HepG2 (cell line): ENCODE data around the gene PRIMA1. TPM values are rescaled to one million over a fixed set of nuclear protein-coding genes. Genes with fewer than 3 reads are reported as not detected.

ENCODE experiments used
- KLF11 ChIP-seq: IDR thresholded peaks from 2 replicates; pipeline ENCODE4 v1.6.1; 2016; ENCODE audit warnings: missing compliant biosample characterization
- MED1 ChIP-seq: sonication (generic); formaldehyde crosslinking; IDR thresholded peaks from 2 replicates; pipeline ENCODE4 v1.4.0; 2020; ENCODE audit warnings: missing genetic modification reagents
- MIER2 ChIP-seq: IDR thresholded peaks from 2 replicates; pipeline ENCODE4 v1.6.1; 2016; ENCODE audit warnings: missing biosample characterization, missing genetic modification reagents
- MXD4 ChIP-seq: IDR thresholded peaks from 2 replicates; pipeline ENCODE4 v1.6.1; 2016; ENCODE audit warnings: mild to moderate bottlenecking, missing biosample characterization, missing genetic modification reagents
- NCOA2 ChIP-seq: sonication (generic); formaldehyde crosslinking; IDR thresholded peaks from 2 replicates; pipeline ENCODE4 v1.8.0; 2022; ENCODE audit warnings: inconsistent platforms
- PAX8 ChIP-seq: sonication (generic); formaldehyde crosslinking; IDR thresholded peaks from 2 replicates; pipeline ENCODE4 v1.8.0; 2022; ENCODE audit warnings: mild to moderate bottlenecking, missing genetic modification reagents, borderline replicate concordance
- PHF5A ChIP-seq: IDR thresholded peaks from one replicate; pipeline ENCODE4 v1.6.1; 2018; ENCODE audit warnings: low read depth, missing genetic modification reagents; ENCODE audit not compliant: unreplicated experiment
- PRMT3 ChIP-seq: sonication (generic); formaldehyde crosslinking; IDR thresholded peaks from 2 replicates; pipeline ENCODE4 v1.8.1; 2022; ENCODE audit warnings: low read depth, mild to moderate bottlenecking, moderate library complexity, missing genetic modification reagents, borderline replicate concordance
- SIN3B ChIP-seq: fragments of 150-350 bp; IDR thresholded peaks from 2 replicates; pipeline ENCODE4 v1.6.1; 2014; ENCODE audit warnings: low read length
- ZNF234 ChIP-seq: sonication (generic); formaldehyde crosslinking; conservative IDR thresholded peaks from 2 replicates; pipeline ENCODE4 v1.5.1; 2020; ENCODE audit warnings: mild to moderate bottlenecking, missing genetic modification reagents
- ZNF251 ChIP-seq: sonication (generic); formaldehyde crosslinking; IDR thresholded peaks from 2 replicates; pipeline ENCODE4 v1.9.0; 2021; ENCODE audit warnings: mild to moderate bottlenecking, missing genetic modification reagents
- ZNF331 ChIP-seq: sonication (generic); formaldehyde crosslinking; IDR thresholded peaks from 2 replicates; pipeline ENCODE4 v1.4.0; 2020; ENCODE audit warnings: missing genetic modification reagents
- ZNF468 ChIP-seq: sonication (generic); formaldehyde crosslinking; IDR thresholded peaks from 2 replicates; pipeline ENCODE4 v1.8.0; 2022; ENCODE audit warnings: mild to moderate bottlenecking, moderate library complexity, missing genetic modification reagents
- polyA plus RNA-seq, 8 experiments: library from polyadenylated mRNA; depleted of rRNA in 3 of 8; stranded (reverse) in 7 of 8; unstranded in 1 of 8; fragments of >200 nt; fragmentation: Illumina TruSeq in 4 of 8; extraction: Trizol in 4 of 8; gene quantifications; 2 replicates each; pipeline versions ENCODE4 v1.2.1 to v1.2.3, GENCODE V29; 2011 to 2016; ENCODE audit warnings: low read depth in 4 of 8, missing spikeins in 1 of 8, mixed read lengths in 1 of 8; ENCODE audit not compliant: insufficient read depth in 1 of 8
- total RNA-seq, 5 experiments: library from RNA; depleted of rRNA; stranded (reverse); fragments of >200 nt; fragmentation: Illumina TruSeq; extraction: Trizol; gene quantifications; 2 replicates each; pipeline ENCODE4 v1.2.3, GENCODE V29; 2016; ENCODE audit warnings: low read depth in 1 of 5
- TF ChIP-seq, protein P1 (sequence below): sonication (generic); formaldehyde crosslinking; IDR thresholded peaks from 2 replicates; pipeline ENCODE4 v1.5.0; 2020; ENCODE audit warnings: missing genetic modification reagents
- TF ChIP-seq, protein P2 (sequence below): sonication (generic); formaldehyde crosslinking; IDR thresholded peaks from 2 replicates; pipeline ENCODE4 v1.9.0; 2021; ENCODE audit warnings: missing genetic modification reagents, borderline replicate concordance
- TF ChIP-seq, protein P3 (sequence below): sonication (generic); formaldehyde crosslinking; IDR thresholded peaks from 2 replicates; pipeline ENCODE4 v1.4.0; 2020; ENCODE audit warnings: missing genetic modification reagents, borderline replicate concordance
- TF ChIP-seq, protein P4 (sequence below): IDR thresholded peaks from 2 replicates; pipeline ENCODE4 v1.6.1; 2016; ENCODE audit warnings: mild to moderate bottlenecking
- TF ChIP-seq, protein P5 (sequence below): sonication (generic); formaldehyde crosslinking; IDR thresholded peaks from 2 replicates; pipeline ENCODE4 v1.4.0; 2020; ENCODE audit warnings: mild to moderate bottlenecking, missing genetic modification reagents, borderline replicate concordance
- TF ChIP-seq, protein P6 (sequence below): sonication (generic); formaldehyde crosslinking; IDR thresholded peaks from 2 replicates; pipeline ENCODE4 v1.4.0; 2020; ENCODE audit warnings: missing genetic modification reagents

The PRIMA1 gene
- total and polyA plus RNA-seq, 2 of the 13 experiments (the other 11 are each of a cell fraction or from before 2014, with no cell fraction given), result 2.4 to 3.2 TPM

DNA sequence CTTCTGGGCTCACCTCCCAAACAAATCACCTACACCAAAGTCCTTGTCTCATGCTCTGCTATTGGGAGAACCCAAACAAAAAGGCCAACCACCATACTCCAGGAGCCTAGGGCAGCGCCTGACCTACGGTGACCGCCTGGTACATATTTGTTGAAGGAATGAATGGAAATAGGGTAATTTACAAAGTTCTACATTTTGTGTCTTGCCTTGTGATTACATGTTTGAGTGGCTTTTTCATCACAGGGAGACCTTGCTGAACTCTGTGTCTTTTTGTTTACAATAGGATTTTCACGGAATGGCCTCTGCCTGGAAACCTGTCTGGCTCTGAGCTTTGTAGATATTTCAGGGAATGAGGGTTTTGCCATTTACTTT, 11.3 kb upstream of the PRIMA1 start (continued):
- TF ChIP-seq, protein P1, sequence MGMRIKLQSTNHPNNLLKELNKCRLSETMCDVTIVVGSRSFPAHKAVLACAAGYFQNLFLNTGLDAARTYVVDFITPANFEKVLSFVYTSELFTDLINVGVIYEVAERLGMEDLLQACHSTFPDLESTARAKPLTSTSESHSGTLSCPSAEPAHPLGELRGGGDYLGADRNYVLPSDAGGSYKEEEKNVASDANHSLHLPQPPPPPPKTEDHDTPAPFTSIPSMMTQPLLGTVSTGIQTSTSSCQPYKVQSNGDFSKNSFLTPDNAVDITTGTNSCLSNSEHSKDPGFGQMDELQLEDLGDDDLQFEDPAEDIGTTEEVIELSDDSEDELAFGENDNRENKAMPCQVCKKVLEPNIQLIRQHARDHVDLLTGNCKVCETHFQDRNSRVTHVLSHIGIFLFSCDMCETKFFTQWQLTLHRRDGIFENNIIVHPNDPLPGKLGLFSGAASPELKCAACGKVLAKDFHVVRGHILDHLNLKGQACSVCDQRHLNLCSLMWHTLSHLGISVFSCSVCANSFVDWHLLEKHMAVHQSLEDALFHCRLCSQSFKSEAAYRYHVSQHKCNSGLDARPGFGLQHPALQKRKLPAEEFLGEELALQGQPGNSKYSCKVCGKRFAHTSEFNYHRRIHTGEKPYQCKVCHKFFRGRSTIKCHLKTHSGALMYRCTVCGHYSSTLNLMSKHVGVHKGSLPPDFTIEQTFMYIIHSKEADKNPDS (CRISPR knock-in tag), result no peak
- no peak for TF ChIP-seq PHF5A (CRISPR knock-in tag)
- TF ChIP-seq KLF11 (CRISPR knock-in tag), result no peak
- peak; percentile 79; the same call in 1 of the 2 replicates for TF ChIP-seq PAX8 (CRISPR knock-in tag)
- TF ChIP-seq, protein P2, sequence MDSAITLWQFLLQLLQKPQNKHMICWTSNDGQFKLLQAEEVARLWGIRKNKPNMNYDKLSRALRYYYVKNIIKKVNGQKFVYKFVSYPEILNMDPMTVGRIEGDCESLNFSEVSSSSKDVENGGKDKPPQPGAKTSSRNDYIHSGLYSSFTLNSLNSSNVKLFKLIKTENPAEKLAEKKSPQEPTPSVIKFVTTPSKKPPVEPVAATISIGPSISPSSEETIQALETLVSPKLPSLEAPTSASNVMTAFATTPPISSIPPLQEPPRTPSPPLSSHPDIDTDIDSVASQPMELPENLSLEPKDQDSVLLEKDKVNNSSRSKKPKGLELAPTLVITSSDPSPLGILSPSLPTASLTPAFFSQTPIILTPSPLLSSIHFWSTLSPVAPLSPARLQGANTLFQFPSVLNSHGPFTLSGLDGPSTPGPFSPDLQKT, result no peak
- no peak for TF ChIP-seq PRMT3 (CRISPR knock-in tag)
- TF ChIP-seq ZNF331 (CRISPR knock-in tag), result peak; percentile 14; the same call in 1 of the 2 replicates
- TF ChIP-seq, protein P3, sequence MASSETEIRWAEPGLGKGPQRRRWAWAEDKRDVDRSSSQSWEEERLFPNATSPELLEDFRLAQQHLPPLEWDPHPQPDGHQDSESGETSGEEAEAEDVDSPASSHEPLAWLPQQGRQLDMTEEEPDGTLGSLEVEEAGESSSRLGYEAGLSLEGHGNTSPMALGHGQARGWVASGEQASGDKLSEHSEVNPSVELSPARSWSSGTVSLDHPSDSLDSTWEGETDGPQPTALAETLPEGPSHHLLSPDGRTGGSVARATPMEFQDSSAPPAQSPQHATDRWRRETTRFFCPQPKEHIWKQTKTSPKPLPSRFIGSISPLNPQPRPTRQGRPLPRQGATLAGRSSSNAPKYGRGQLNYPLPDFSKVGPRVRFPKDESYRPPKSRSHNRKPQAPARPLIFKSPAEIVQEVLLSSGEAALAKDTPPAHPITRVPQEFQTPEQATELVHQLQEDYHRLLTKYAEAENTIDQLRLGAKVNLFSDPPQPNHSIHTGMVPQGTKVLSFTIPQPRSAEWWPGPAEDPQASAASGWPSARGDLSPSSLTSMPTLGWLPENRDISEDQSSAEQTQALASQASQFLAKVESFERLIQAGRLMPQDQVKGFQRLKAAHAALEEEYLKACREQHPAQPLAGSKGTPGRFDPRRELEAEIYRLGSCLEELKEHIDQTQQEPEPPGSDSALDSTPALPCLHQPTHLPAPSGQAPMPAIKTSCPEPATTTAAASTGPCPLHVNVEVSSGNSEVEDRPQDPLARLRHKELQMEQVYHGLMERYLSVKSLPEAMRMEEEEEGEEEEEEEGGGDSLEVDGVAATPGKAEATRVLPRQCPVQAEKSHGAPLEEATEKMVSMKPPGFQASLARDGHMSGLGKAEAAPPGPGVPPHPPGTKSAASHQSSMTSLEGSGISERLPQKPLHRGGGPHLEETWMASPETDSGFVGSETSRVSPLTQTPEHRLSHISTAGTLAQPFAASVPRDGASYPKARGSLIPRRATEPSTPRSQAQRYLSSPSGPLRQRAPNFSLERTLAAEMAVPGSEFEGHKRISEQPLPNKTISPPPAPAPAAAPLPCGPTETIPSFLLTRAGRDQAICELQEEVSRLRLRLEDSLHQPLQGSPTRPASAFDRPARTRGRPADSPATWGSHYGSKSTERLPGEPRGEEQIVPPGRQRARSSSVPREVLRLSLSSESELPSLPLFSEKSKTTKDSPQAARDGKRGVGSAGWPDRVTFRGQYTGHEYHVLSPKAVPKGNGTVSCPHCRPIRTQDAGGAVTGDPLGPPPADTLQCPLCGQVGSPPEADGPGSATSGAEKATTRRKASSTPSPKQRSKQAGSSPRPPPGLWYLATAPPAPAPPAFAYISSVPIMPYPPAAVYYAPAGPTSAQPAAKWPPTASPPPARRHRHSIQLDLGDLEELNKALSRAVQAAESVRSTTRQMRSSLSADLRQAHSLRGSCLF, result no peak
- TF ChIP-seq MIER2 (CRISPR knock-in tag), result no peak; the same call in 1 of the 2 replicates
- TF ChIP-seq MXD4 (CRISPR knock-in tag), result 0 out of 2 replicates have a peak, but pooled peaks have one; percentile 17
- TF ChIP-seq MED1, result peak; percentile 30; the same call in 1 of the 2 replicates
- TF ChIP-seq, protein P4, sequence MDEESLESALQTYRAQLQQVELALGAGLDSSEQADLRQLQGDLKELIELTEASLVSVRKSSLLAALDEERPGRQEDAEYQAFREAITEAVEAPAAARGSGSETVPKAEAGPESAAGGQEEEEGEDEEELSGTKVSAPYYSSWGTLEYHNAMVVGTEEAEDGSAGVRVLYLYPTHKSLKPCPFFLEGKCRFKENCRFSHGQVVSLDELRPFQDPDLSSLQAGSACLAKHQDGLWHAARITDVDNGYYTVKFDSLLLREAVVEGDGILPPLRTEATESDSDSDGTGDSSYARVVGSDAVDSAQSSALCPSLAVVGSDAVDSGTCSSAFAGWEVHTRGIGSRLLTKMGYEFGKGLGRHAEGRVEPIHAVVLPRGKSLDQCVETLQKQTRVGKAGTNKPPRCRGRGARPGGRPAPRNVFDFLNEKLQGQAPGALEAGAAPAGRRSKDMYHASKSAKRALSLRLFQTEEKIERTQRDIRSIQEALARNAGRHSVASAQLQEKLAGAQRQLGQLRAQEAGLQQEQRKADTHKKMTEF, result 0 out of 2 replicates have a peak, but pooled peaks have one; percentile 27
- TF ChIP-seq, protein P5, sequence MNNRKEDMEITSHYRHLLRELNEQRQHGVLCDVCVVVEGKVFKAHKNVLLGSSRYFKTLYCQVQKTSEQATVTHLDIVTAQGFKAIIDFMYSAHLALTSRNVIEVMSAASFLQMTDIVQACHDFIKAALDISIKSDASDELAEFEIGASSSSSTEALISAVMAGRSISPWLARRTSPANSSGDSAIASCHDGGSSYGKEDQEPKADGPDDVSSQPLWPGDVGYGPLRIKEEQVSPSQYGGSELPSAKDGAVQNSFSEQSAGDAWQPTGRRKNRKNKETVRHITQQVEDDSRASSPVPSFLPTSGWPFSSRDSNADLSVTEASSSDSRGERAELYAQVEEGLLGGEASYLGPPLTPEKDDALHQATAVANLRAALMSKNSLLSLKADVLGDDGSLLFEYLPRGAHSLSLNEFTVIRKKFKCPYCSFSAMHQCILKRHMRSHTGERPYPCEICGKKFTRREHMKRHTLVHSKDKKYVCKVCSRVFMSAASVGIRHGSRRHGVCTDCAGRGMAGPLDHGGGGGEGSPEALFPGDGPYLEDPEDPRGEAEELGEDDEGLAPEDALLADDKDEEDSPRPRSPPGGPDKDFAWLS (CRISPR knock-in tag), result no peak
- TF ChIP-seq ZNF234 (CRISPR knock-in tag), result no peak
- peak; percentile 73; the same call in 1 of the 2 replicates for TF ChIP-seq NCOA2 (CRISPR knock-in tag)
- TF ChIP-seq ZNF251, result no peak
- no peak for TF ChIP-seq SIN3B
- no peak for TF ChIP-seq ZNF468
- TF ChIP-seq, protein P6, sequence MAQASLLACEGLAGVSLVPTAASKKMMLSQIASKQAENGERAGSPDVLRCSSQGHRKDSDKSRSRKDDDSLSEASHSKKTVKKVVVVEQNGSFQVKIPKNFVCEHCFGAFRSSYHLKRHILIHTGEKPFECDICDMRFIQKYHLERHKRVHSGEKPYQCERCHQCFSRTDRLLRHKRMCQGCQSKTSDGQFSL, result no peak
